ENCODE results near the gene FRMD4B.
"Not testable (repeated sequence)": the region's sequence is repeated elsewhere in the genome, so short reads cannot be mapped to it uniquely, and the experiment has no call there.

The FRMD4B gene

GRCh38 chr3:69290006-69290405 is 95.9 kb downstream of the FRMD4B start:
- peak in 3 of 51 donors; percentile 3 to 21 (median 4) for DNase-seq

GRCh38 chr3:69288161-69288895 is 97.6 kb downstream of the FRMD4B start:
- no peak for DNase-seq

DNA sequence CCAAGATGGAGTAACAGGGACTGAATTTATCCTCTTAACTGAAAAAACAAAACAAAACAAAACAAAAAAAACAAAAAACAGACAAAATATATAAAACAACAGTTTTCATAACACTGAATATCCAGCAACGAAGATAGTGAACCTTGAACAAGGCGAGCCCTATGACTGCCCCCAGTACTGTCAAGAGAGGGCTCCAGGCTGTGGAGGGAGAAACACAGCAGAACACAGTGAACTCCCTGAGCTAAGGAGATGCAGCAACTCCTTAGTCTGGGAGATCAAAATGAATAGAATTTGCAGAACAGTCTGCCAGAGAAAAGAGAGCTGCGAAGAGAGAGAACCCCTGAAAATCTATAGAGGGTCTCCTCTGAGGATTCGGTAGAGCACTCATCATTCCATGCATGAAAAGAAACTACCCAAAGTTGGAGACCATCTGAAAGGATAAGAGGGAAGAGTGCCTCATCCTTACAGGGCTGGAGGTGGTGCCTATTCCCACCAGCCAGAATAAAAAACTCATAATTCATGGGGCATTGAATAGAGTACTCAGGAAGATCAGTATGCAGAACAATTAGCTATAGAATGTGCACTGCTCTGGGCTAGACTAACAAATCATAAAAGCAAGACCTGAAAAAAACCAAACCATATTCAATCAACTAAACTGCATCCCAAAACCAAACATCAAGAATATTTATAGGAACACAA is 101.8 kb downstream of the FRMD4B start:
- no peak for DNase-seq

DNA sequence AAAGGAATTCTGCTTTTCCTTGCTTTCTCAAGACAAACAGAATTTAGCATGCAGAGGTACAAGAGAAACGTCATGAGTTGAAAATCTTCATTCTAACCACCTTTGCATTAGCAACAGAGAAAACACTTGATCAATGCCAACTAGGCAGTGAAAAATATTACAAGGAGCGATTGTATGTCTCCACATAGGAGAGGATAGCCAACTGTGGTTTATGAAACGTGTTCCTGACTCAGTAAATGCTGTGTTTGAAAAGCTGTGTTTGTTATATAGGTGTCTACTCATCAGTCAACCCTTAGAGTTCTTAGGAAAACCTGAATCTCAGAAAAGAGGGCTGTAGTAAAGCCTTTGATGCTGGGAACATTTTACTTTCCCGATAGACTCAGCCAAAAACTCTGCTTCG is 102.4 kb downstream of the FRMD4B start:
- no peak for DNase-seq

- peak in 1 of 51 donors; percentile 17 for DNase-seq
Observed at GRCh38 chr3:69282181-69282580, 103.7 kb downstream of the FRMD4B start.

- not testable (repeated sequence) for DNase-seq
Observed at GRCh38 chr3:69277403-69277802, 108.5 kb downstream of the FRMD4B start.

DNA sequence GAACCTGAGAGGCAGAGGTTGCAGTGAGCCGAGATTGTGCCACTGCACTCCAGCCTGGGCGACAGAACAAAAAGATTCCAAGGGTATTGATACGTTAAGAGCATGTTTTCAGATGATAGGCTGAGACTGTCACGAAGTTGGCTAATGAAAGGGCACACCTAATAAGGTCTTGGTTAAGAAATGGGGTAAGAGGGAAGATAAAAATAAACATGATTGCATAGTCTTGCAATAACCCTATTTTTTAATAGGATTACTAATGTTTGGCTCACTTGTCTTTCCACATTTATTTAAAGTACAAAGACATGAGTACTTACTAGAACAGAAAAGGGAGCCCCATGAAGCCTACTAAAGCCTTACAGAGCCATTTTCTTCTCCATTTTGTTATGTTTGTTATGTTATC is 109.0 kb downstream of the FRMD4B start:
- no peak for DNase-seq

- DNase-seq: not testable (repeated sequence)
Observed at GRCh38 chr3:69276191-69276590, 109.7 kb downstream of the FRMD4B start.

- DNase-seq: no peak
Observed at GRCh38 chr3:69273896-69274295, 112.0 kb downstream of the FRMD4B start.

GRCh38 chr3:69272556-69272955 is 113.3 kb downstream of the FRMD4B start:
- no peak for DNase-seq

- peak in 3 of 51 donors; percentile 6 to 26 (median 12) for DNase-seq
Observed at GRCh38 chr3:69271098-69271497, 114.8 kb downstream of the FRMD4B start.

DNA sequence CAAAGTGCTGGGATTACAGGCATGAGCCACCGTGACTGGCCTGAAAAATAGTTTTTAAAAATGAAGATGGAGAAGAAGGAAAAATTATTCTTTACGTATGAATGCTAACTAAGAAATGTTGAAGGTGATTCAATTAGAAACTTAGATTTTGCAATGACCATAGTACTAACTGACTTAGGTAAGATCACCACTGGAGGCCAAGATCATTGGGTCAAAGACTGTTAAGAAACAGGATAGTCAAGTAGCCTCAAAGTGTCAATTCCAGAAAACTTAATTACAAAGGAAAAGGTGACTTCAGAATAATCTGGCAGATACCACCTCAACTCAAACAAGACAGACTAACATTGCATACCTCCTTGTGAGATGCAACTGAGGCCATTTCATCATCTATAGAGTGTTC is 119.3 kb downstream of the FRMD4B start:
- no peak for DNase-seq

- not testable (repeated sequence) for DNase-seq
Observed at GRCh38 chr3:69266071-69266470, 119.8 kb downstream of the FRMD4B start.

DNA sequence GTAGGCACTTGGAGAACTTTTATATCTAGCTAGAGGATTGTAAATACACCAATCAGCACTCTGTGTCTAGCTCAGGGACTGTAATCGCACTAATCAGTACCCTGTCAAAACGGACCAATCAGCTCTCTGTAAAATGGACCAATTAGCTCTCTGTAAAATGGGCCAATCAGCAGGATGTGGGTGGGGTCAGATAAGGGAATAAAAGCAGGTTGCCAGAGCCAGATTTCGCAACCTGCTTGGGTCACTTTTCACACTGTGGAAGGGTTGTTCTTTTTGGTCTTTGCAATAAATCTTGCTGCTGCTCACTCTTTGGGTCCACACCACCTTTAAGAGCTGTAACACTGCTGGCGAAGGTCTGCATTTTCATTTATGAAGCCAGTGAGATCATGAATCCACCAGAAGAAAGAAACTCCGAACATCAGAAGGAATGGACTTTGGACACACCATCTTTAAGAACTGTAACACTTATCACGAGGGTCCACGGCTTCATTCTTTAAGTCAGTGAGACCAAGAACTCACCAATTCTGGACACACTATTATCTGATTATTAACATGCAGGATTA is 125.0 kb downstream of the FRMD4B start:
- not testable (repeated sequence) for DNase-seq

- DNase-seq: no peak
Observed at GRCh38 chr3:69260216-69260787, 125.6 kb downstream of the FRMD4B start.

DNA sequence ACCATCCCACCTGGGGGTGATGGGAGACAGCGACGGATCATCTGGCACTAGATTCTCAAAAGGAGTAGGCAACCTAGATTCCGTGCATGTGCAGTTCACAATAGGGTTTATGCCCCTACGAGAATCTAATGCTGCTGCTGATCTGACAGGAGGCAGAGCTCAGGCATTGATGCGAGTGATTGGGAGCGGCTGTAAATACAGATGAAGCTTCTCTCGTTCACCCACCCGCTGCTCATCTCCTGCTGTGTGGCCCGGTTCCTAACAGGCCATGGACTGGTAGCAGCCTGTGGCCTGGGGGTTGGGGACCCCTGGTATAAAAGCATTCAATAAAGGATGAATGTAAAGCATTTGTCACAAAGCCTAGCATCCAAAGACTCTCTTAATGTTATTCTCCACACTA is 126.8 kb downstream of the FRMD4B start:
- DNase-seq: no peak

GRCh38 chr3:69255928-69256327 is 130.0 kb downstream of the FRMD4B start:
- DNase-seq: no peak

GRCh38 chr3:69254351-69254750 is 131.5 kb downstream of the FRMD4B start:
- no peak for DNase-seq

- no peak for DNase-seq
Observed at GRCh38 chr3:69252631-69253030, 133.3 kb downstream of the FRMD4B start.

DNA sequence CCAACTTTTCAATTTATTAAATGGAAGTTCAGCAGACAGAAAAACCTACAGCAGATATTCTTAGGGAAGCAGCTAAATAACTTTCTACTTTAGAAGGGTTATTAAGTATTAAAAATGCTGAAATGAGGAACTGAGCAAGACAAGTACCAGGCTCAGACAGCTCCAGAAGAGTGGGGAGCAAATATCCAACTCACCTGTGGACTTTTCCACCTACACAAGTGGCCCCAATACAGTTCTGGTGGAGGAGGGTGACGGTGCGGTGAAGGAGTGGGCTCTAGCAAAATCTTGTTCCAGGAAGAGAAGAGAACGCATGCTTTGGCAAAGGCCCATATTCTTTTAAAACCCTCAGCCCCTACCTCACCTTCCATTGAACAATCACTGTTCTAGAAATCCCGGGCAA is 133.7 kb downstream of the FRMD4B start:
- no peak for DNase-seq

DNA sequence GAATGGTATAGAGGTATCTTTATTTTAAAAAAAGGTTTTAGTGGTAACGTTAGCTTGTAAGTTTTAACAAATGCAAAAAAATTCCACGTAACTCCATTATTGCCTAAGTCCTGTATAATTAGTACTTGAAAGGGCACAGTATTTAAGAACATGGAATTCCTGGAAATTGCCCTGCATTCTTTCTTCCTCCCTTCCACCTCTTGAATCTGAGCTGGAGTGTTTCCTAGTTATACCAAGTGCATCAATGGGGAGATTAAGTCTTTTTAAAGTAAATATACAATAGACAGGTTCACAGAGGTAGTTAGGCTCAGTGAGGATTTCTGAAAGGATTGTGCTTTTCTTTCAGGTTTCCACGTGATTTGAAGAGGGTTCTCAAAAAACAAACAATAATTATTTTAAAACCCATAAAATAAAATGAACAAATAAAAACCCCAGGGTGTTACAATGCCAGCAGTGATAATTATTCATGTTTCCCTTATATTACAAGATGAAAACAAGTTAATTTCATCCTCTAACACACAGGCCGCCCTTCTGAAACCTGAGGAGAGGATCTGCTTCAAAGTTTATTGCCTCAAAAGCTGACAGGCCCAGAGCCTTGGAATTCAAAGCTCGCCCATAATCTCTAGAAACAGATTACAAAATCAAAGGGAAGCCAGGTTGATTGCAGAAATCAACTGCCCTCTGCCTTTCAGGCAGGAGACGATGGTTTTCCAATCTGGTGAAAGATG is 134.6 kb downstream of the FRMD4B start:
- DNase-seq: no peak

DNA sequence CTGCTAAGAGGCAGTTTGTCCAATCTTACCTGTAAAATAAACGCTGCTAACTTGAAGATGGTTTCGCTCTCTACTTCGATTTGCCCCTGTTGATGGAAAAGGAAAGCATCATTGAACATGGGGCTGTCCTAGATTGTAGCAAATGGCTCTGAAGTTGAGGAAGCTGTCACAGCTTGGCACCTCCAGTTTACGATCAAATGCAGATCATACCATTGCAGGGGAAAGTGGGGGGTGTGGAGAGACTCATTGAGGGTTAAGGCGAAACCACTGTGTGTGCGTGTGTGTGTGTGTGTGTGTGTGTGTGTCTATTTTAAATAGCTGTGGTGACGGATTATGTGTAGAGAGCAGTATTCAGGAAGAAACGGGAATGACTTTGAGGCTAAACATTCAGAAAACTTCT is 135.9 kb downstream of the FRMD4B start:
- DNase-seq: peak in 30 of 51 donors; percentile 3 to 63 (median 24)

Measured in hypothalamus (tissue), 51 donors.